Uterus (tissue), 2 donors: ENCODE data around the gene KCNIP2.

Experiments
- CTCF ChIP-seq, 4 experiments: fragments of 200-600 bp in 2 of 4; fragments of 450-650 bp in 2 of 4; sonication (generic) in 2 of 4; IDR thresholded peaks; one replicate each; pipeline ENCODE4 v1.5.1; 2016 to 2019; ENCODE audit warnings: antibody characterized with exemption in 4 of 4, mild to moderate bottlenecking in 2 of 4, moderate library complexity in 1 of 4
- POLR2A ChIP-seq, 2 donors: fragments of 450-650 bp; IDR thresholded peaks; one replicate each; pipeline ENCODE4 v1.6.1; 2016; ENCODE audit warnings: antibody characterized with exemption in 2 of 2, mild to moderate bottlenecking in 1 of 2, moderate library complexity in 1 of 2

- TF ChIP-seq CTCF (IDR thresholded peaks at IDR 0.05), result no peak
- TF ChIP-seq POLR2A (IDR thresholded peaks at IDR 0.05), result no peak
Observed at GRCh38 chr10:101867931-101868330, 24.3 kb upstream of the KCNIP2 start.
